H9 (cell line): ENCODE data around the gene HMX1. TPM values are rescaled to one million over a fixed set of nuclear protein-coding genes. Genes with fewer than 3 reads are reported as not detected.

Source experiments
- DNase-seq: peaks from one replicate; pipeline ENCODE4 v3.0.0-alpha.2; 2017
- H2AFZ ChIP-seq: one replicate; pipeline ENCODE4 v1.6.1; 2013; ENCODE audit warnings: mild to moderate bottlenecking, low read length, control low read depth, moderate library complexity
- H2AK5ac ChIP-seq: 2 replicates; pipeline ENCODE4 v1.6.1; 2013; ENCODE audit warnings: low read length, control low read depth, mixed read lengths; ENCODE audit not compliant: insufficient read length
- H2BK120ac ChIP-seq: one replicate; pipeline ENCODE4 v1.6.1; 2013; ENCODE audit warnings: low read depth, mild to moderate bottlenecking, low read length, control low read depth, inconsistent platforms; ENCODE audit not compliant: poor library complexity, severe bottlenecking
- H2BK12ac ChIP-seq: 2 replicates; pipeline ENCODE4 v1.6.1; 2013; ENCODE audit warnings: low read length, control low read depth, mixed read lengths, low read depth; ENCODE audit not compliant: insufficient read length
- H2BK15ac ChIP-seq: 2 replicates; pipeline ENCODE4 v1.6.1; 2013; ENCODE audit warnings: low read depth, low read length, control low read depth
- H2BK20ac ChIP-seq: one replicate; pipeline ENCODE4 v1.6.1; 2013; ENCODE audit warnings: low read depth, mild to moderate bottlenecking, low read length, control low read depth, inconsistent platforms; ENCODE audit not compliant: poor library complexity, severe bottlenecking
- H2BK5ac ChIP-seq: 2 replicates; pipeline ENCODE4 v1.6.1; 2013; ENCODE audit warnings: low read length, control low read depth, mixed read lengths; ENCODE audit not compliant: insufficient read length
- H3K14ac ChIP-seq: 2 replicates; pipeline ENCODE4 v1.6.1; 2013; ENCODE audit warnings: low read length, control low read depth; ENCODE audit not compliant: insufficient read depth
- H3K18ac ChIP-seq: 2 replicates; pipeline ENCODE4 v1.6.1; 2013; ENCODE audit warnings: low read depth, mild to moderate bottlenecking, mixed read lengths, low read length, control low read depth; ENCODE audit not compliant: insufficient read length
- H3K23ac ChIP-seq: 2 replicates; pipeline ENCODE4 v1.6.1; 2013; ENCODE audit warnings: low read length, control low read depth, mixed read lengths, low read depth; ENCODE audit not compliant: insufficient read length
- H3K23me2 ChIP-seq: 2 replicates; pipeline ENCODE4 v1.6.1; 2013; ENCODE audit warnings: low read depth, mild to moderate bottlenecking, mixed read lengths, low read length, control low read depth; ENCODE audit not compliant: insufficient read length, poor library complexity, severe bottlenecking
- H3K27ac ChIP-seq: 2 replicates; pipeline ENCODE4 v1.5.1; 2013; ENCODE audit warnings: low read length, control low read depth, mixed read lengths, low read depth; ENCODE audit not compliant: insufficient read length
- H3K27me3 ChIP-seq: 2 replicates; pipeline ENCODE4 v1.6.1; 2013; ENCODE audit warnings: low read length, control low read depth, inconsistent platforms; ENCODE audit not compliant: insufficient read depth
- H3K4ac ChIP-seq: 2 replicates; pipeline ENCODE4 v1.6.1; 2013; ENCODE audit warnings: low read depth, mild to moderate bottlenecking, control low read depth, inconsistent platforms, low read length, moderate library complexity
- H3K4me1 ChIP-seq: 2 replicates; pipeline ENCODE4 v1.6.1; 2013; ENCODE audit warnings: low read length, control low read depth, inconsistent platforms; ENCODE audit not compliant: insufficient read depth
- H3K4me2 ChIP-seq: 2 replicates; pipeline ENCODE4 v1.6.1; 2013; ENCODE audit warnings: low read length, control low read depth, mixed read lengths; ENCODE audit not compliant: insufficient read length, insufficient read depth
- H3K56ac ChIP-seq: 2 replicates; pipeline ENCODE4 v1.6.1; 2013; ENCODE audit warnings: low read depth, mild to moderate bottlenecking, mixed read lengths, low read length, control low read depth; ENCODE audit not compliant: insufficient read length
- H3K79me1 ChIP-seq: 2 replicates; pipeline ENCODE4 v1.6.1; 2013; ENCODE audit warnings: low read depth, mild to moderate bottlenecking, moderate library complexity, low read length, control low read depth, inconsistent platforms; ENCODE audit not compliant: insufficient read depth, poor library complexity, severe bottlenecking
- H3K79me2 ChIP-seq: 2 replicates; pipeline ENCODE4 v1.6.1; 2013; ENCODE audit warnings: low read length, control low read depth, inconsistent platforms; ENCODE audit not compliant: insufficient read depth
- H3K9ac ChIP-seq: 2 replicates; pipeline ENCODE4 v1.6.1; 2013; ENCODE audit warnings: low read length, control low read depth, mixed read lengths; ENCODE audit not compliant: insufficient read length; ENCODE audit errors: extremely low read depth
- H3K9me3 ChIP-seq: one replicate; pipeline ENCODE4 v1.6.1; 2013; ENCODE audit warnings: low read depth, low read length, inconsistent platforms; ENCODE audit not compliant: control insufficient read depth
- H3T11ph ChIP-seq: one replicate; pipeline ENCODE4 v1.6.1; 2013; ENCODE audit warnings: mild to moderate bottlenecking, low read length, control low read depth, inconsistent platforms
- H4K20me1 ChIP-seq: one replicate; pipeline ENCODE4 v1.6.1; 2013; ENCODE audit not compliant: control insufficient read depth, insufficient read length, insufficient read depth
- H4K5ac ChIP-seq: 2 replicates; pipeline ENCODE4 v1.6.1; 2013; ENCODE audit warnings: low read depth, mild to moderate bottlenecking, mixed read lengths, low read length, control low read depth; ENCODE audit not compliant: insufficient read length
- H4K8ac ChIP-seq: replicated peaks from 2 replicates; pipeline ENCODE4 v1.6.1; 2013; ENCODE audit warnings: low read length, control low read depth, mixed read lengths, low read depth; ENCODE audit not compliant: insufficient read length
- H4K91ac ChIP-seq: 2 replicates; pipeline ENCODE4 v1.6.1; 2013; ENCODE audit warnings: low read depth, mild to moderate bottlenecking, moderate library complexity, mixed read lengths, low read length, control low read depth; ENCODE audit not compliant: insufficient read length
- H3K27ac Mint-ChIP-seq, 3 experiments: 2 replicates in 2 of 3; 3 replicates in 1 of 3; pipeline ENCODE4 v1.8.0; 2020 to 2021; ENCODE audit warnings: mixed read lengths in 3 of 3, mild to moderate bottlenecking in 1 of 3, moderate library complexity in 1 of 3
- H3K27me3 Mint-ChIP-seq: 2 replicates; pipeline ENCODE4 v1.8.0; 2021; ENCODE audit warnings: low read depth, mild to moderate bottlenecking, moderate library complexity, mixed read lengths
- H3K36me3 Mint-ChIP-seq, 3 experiments: 2 replicates in 2 of 3; 3 replicates in 1 of 3; pipeline ENCODE4 v1.8.0; 2020 to 2021; ENCODE audit warnings: low read depth in 3 of 3, mixed read lengths in 3 of 3; ENCODE audit not compliant: insufficient read depth in 1 of 3
- H3K4me1 Mint-ChIP-seq, 2 experiments: 2 replicates each; pipeline ENCODE4 v1.8.0; 2020; ENCODE audit warnings: mixed read lengths in 2 of 2
- H3K4me3 Mint-ChIP-seq, 2 experiments: 2 replicates in 1 of 2; 3 replicates in 1 of 2; pipeline ENCODE4 v1.8.0; 2020 to 2021; ENCODE audit warnings: mild to moderate bottlenecking in 2 of 2, mixed read lengths in 2 of 2, moderate library complexity in 1 of 2
- H3K9me3 Mint-ChIP-seq, 2 experiments: 2 replicates in 1 of 2; 3 replicates in 1 of 2; pipeline ENCODE4 v1.8.0; 2020; ENCODE audit warnings: mild to moderate bottlenecking in 2 of 2, mixed read lengths in 2 of 2, moderate library complexity in 1 of 2
- CTCF ChIP-seq: fragments of 200-600 bp; sonication (generic); conservative IDR thresholded peaks from 3 replicates; pipeline ENCODE4 v1.8.0; 2021; ENCODE audit warnings: antibody characterized with exemption, mild to moderate bottlenecking
- WGBS: extraction: QIAGEN DNeasy Blood & Tissue Kit; methylation state at CpG from one replicate; pipeline ENCODE4 v1.1.7; 2013; ENCODE audit warnings: missing lambda C conversion rate, low lambda C conversion rate, mixed read lengths; ENCODE audit not compliant: insufficient read length; ENCODE audit errors: extremely low coverage; 5-methylcytosine and 5-hydroxymethylcytosine counted together
- total RNA-seq: library from RNA; stranded (reverse); gene quantifications from 2 replicates; pipeline ENCODE4 v1.2.1, GENCODE V29; 2021

Gene HMX1
- total RNA-seq, 1 experiment from 2014 or later = 0.26 TPM

- Mint-ChIP-seq H3K27me3 (peaks cover 45% of the 10 kb centered on the region), H3K27ac (no peak overlapping the region), H3K36me3 (no peaks in the 10 kb centered on the region), H3K9me3 (peaks cover 0 to 4% of the 10 kb centered on the region in 2 experiments; a peak in 3 of 5 replicates), H3K4me1 (no peaks in the 10 kb centered on the region), H3K4me3 (no peak overlapping the region)
- no peak for TF ChIP-seq CTCF
- H4K20me1 ChIP-seq = peaks cover 3% of the 10 kb centered on the region
- H3K9me3 ChIP-seq = no peaks in the 10 kb centered on the region
- no peak overlapping the region for H2AFZ ChIP-seq
- H3K23ac ChIP-seq = no peak overlapping the region
- no peak overlapping the region for H3K4me2 ChIP-seq
- DNase-seq = peak; percentile 24
- no peak overlapping the region for H3K56ac ChIP-seq
- no peaks in the 10 kb centered on the region for H3K27me3 ChIP-seq
- H3K9ac ChIP-seq = no peak overlapping the region
- no peak overlapping the region for H2BK20ac ChIP-seq
- H3K18ac ChIP-seq = no peak overlapping the region
- no peak overlapping the region for H2BK15ac ChIP-seq
- H3K4ac ChIP-seq = no peak overlapping the region
- no peak overlapping the region for H2BK12ac ChIP-seq
- no peaks in the 10 kb centered on the region for H3K23me2 ChIP-seq
- H4K91ac ChIP-seq = no peak overlapping the region
- WGBS = no CpG with 5 or more reads among the region's 11 CpGs
- no peak overlapping the region; the same call in 1 of the 2 replicates for H3K14ac ChIP-seq
- no peaks in the 10 kb centered on the region for H3K79me1 ChIP-seq
- no peaks in the 10 kb centered on the region for H3K4me1 ChIP-seq
- H2BK5ac ChIP-seq = no peak overlapping the region
- H3K79me2 ChIP-seq = no peaks in the 10 kb centered on the region
- no peak overlapping the region for H2BK120ac ChIP-seq
- no peak overlapping the region for H2AK5ac ChIP-seq
- no peak overlapping the region for H3T11ph ChIP-seq
- H4K8ac ChIP-seq = no peak overlapping the region
- no peak overlapping the region for H4K5ac ChIP-seq
- H3K27ac ChIP-seq = no peak overlapping the region
Observed at GRCh38 chr4:8916351-8916885, 44.8 kb upstream of the HMX1 start.
